ENCODE measurements around the gene RAB3IL1. TPM values are rescaled to one million over a fixed set of nuclear protein-coding genes. Genes with fewer than 3 reads are reported as not detected.

Gene RAB3IL1
- total and polyA plus RNA-seq, 9 of the 15 experiments (the other 6 are each of a cell fraction or from before 2014, with no cell fraction given): 0.15 to 42.6 (median 15.5) TPM

DNA sequence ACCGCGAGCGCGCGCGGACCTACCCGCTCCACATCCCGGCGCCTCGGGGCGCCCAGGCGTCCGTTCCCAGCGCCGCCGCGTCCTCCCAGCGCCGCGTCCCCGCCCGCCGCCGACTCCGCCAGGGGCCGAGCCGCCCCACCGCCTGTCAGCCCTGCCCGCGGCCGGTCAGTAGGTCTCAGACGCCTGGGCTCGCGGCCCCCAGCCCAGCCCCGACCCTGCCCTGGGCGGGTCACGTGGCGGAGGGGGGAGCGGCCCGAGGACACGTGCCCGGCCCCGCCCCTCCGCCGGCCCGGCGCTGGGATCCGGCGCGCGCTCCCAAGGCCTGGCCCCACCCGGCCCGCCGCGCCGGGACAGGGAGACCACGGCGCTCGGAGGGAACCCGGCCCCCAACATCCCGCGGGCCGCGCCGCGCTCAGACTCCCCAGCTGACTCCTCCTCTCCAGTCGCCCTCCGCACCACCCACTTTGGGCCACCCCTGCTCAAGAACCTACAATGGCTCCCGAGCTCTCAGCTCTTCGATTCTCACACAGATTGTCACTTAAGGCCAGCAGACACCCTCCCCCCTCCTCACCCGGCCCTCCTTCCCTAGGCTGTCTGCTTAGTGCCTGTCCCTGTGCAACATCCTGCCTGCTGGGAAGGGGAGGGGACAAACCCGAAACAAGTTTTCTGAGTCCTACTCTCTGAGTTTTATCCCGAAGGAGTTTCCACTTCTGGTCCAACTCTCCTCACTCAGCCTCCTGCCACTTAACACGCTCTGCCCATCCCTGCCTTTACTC, at the start of gene RAB3IL1 (continued):
- TF ChIP-seq GTF2A2 (tag; IDR thresholded peaks at IDR 0.05) (no peak), SAFB2 (IDR thresholded peaks at IDR 0.05; ENCODE audit: borderline replicate concordance, low read depth, low read length, severe bottlenecking) (no peak), HMG20B (CRISPR knock-in tag; IDR thresholded peaks at IDR 0.05) (no peak), GABPB1 (CRISPR knock-in tag; IDR thresholded peaks at IDR 0.05) (no peak), TAL1 (IDR thresholded peaks at IDR 0.05) (no peak), KDM2B (CRISPR knock-in tag; IDR thresholded peaks at IDR 0.05) (no peak), TCF3 (CRISPR knock-in tag; IDR thresholded peaks at IDR 0.05) (no peak), FOXK2 (conservative IDR thresholded peaks at IDR 0.05 in 1 of 2, IDR thresholded peaks at IDR 0.05 in 1 of 2; ENCODE audit: low read depth in 2 of 2) (no peak), HNRNPL (IDR thresholded peaks at IDR 0.05; ENCODE audit: low read depth, low read length) (no peak; the same call in 1 of the 2 replicates), SMARCA5 (IDR thresholded peaks at IDR 0.05) (peak; percentile 87), GTF2E2 (tag; IDR thresholded peaks at IDR 0.05) (no peak), ZNF146 (CRISPR knock-in tag; IDR thresholded peaks at IDR 0.05; ENCODE audit: unreplicated experiment) (no peak), DMBX1 (CRISPR knock-in tag; IDR thresholded peaks at IDR 0.05; ENCODE audit: borderline replicate concordance) (no peak; the same call in 1 of the 2 replicates), SREBF1 (IDR thresholded peaks at IDR 0.05; ENCODE audit: borderline replicate concordance, low read depth, low read length) (no peak)
- TF ChIP-seq, protein P1, sequence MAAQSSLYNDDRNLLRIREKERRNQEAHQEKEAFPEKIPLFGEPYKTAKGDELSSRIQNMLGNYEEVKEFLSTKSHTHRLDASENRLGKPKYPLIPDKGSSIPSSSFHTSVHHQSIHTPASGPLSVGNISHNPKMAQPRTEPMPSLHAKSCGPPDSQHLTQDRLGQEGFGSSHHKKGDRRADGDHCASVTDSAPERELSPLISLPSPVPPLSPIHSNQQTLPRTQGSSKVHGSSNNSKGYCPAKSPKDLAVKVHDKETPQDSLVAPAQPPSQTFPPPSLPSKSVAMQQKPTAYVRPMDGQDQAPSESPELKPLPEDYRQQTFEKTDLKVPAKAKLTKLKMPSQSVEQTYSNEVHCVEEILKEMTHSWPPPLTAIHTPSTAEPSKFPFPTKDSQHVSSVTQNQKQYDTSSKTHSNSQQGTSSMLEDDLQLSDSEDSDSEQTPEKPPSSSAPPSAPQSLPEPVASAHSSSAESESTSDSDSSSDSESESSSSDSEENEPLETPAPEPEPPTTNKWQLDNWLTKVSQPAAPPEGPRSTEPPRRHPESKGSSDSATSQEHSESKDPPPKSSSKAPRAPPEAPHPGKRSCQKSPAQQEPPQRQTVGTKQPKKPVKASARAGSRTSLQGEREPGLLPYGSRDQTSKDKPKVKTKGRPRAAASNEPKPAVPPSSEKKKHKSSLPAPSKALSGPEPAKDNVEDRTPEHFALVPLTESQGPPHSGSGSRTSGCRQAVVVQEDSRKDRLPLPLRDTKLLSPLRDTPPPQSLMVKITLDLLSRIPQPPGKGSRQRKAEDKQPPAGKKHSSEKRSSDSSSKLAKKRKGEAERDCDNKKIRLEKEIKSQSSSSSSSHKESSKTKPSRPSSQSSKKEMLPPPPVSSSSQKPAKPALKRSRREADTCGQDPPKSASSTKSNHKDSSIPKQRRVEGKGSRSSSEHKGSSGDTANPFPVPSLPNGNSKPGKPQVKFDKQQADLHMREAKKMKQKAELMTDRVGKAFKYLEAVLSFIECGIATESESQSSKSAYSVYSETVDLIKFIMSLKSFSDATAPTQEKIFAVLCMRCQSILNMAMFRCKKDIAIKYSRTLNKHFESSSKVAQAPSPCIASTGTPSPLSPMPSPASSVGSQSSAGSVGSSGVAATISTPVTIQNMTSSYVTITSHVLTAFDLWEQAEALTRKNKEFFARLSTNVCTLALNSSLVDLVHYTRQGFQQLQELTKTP (IDR thresholded peaks at IDR 0.05; ENCODE audit: low read depth in 1 of 2, partially characterized antibody in 2 of 2): no peak
- TF ChIP-seq, protein P2, sequence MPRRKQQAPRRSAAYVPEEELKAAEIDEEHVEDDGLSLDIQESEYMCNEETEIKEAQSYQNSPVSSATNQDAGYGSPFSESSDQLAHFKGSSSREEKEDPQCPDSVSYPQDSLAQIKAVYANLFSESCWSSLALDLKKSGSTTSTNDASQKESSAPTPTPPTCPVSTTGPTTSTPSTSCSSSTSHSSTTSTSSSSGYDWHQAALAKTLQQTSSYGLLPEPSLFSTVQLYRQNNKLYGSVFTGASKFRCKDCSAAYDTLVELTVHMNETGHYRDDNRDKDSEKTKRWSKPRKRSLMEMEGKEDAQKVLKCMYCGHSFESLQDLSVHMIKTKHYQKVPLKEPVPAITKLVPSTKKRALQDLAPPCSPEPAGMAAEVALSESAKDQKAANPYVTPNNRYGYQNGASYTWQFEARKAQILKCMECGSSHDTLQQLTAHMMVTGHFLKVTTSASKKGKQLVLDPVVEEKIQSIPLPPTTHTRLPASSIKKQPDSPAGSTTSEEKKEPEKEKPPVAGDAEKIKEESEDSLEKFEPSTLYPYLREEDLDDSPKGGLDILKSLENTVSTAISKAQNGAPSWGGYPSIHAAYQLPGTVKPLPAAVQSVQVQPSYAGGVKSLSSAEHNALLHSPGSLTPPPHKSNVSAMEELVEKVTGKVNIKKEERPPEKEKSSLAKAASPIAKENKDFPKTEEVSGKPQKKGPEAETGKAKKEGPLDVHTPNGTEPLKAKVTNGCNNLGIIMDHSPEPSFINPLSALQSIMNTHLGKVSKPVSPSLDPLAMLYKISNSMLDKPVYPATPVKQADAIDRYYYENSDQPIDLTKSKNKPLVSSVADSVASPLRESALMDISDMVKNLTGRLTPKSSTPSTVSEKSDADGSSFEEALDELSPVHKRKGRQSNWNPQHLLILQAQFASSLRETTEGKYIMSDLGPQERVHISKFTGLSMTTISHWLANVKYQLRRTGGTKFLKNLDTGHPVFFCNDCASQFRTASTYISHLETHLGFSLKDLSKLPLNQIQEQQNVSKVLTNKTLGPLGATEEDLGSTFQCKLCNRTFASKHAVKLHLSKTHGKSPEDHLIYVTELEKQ (CRISPR knock-in tag; IDR thresholded peaks at IDR 0.05): no peak
- TF ChIP-seq, protein P3, sequence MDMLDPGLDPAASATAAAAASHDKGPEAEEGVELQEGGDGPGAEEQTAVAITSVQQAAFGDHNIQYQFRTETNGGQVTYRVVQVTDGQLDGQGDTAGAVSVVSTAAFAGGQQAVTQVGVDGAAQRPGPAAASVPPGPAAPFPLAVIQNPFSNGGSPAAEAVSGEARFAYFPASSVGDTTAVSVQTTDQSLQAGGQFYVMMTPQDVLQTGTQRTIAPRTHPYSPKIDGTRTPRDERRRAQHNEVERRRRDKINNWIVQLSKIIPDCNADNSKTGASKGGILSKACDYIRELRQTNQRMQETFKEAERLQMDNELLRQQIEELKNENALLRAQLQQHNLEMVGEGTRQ (CRISPR knock-in tag; IDR thresholded peaks at IDR 0.05): peak; percentile 88
- TF ChIP-seq, protein P4, sequence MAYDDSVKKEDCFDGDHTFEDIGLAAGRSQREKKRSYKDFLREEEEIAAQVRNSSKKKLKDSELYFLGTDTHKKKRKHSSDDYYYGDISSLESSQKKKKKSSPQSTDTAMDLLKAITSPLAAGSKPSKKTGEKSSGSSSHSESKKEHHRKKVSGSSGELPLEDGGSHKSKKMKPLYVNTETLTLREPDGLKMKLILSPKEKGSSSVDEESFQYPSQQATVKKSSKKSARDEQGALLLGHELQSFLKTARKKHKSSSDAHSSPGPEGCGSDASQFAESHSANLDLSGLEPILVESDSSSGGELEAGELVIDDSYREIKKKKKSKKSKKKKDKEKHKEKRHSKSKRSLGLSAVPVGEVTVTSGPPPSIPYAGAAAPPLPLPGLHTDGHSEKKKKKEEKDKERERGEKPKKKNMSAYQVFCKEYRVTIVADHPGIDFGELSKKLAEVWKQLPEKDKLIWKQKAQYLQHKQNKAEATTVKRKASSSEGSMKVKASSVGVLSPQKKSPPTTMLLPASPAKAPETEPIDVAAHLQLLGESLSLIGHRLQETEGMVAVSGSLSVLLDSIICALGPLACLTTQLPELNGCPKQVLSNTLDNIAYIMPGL (CRISPR knock-in tag; IDR thresholded peaks at IDR 0.05): no peak

All from K562 (cell line).